Activated CD4-positive, alpha-beta memory T cell treated with anti-CD3 and anti-CD28 coated beads, Interleukin-2, amount 10 ng/mL, durations not matched to agents 7 days and 5 days (primary cell): ENCODE measurements around the gene SLC13A4. TPM values are rescaled to one million over a fixed set of nuclear protein-coding genes. Genes with fewer than 3 reads are reported as not detected.

ENCODE experiments used
- CTCF ChIA-PET: fragments of 350-600 bp; sonication (Branson Sonifier 250); formaldehyde crosslinking; loops from one replicate; lab custom pipeline; 2021; ENCODE audit warnings: antibody characterized with exemption, inconsistent platforms; lab: Charles Lee
- POLR2A ChIA-PET: fragments of 350-600 bp; sonication (Branson Sonifier 250); formaldehyde crosslinking; loops from one replicate; lab custom pipeline; 2021; ENCODE audit warnings: antibody characterized with exemption; lab: Charles Lee
- DNase-seq: peaks from one replicate; pipeline ENCODE4 v3.0.0-alpha.2; 2020
- H3K27ac Mint-ChIP-seq: one replicate; pipeline ENCODE4 v1.8.0; 2021; ENCODE audit warnings: mild to moderate bottlenecking, mixed read lengths
- H3K27me3 Mint-ChIP-seq: one replicate; pipeline ENCODE4 v1.8.0; 2021; ENCODE audit warnings: mixed read lengths
- H3K36me3 Mint-ChIP-seq: one replicate; pipeline ENCODE4 v1.8.0; 2021; ENCODE audit warnings: low read depth, mixed read lengths
- H3K4me1 Mint-ChIP-seq: one replicate; pipeline ENCODE4 v1.8.0; 2021; ENCODE audit warnings: mixed read lengths
- H3K4me3 Mint-ChIP-seq: one replicate; pipeline ENCODE4 v1.8.0; 2021; ENCODE audit warnings: mild to moderate bottlenecking, mixed read lengths
- H3K9me3 Mint-ChIP-seq: one replicate; pipeline ENCODE4 v1.8.0; 2021; ENCODE audit warnings: mixed read lengths
- total RNA-seq, 2 experiments: library from RNA; stranded (reverse); gene quantifications; one replicate each; pipeline ENCODE4 v1.2.3, GENCODE V29; 2021

The SLC13A4 gene
- total RNA-seq, 2 experiments from 2014 or later, result not detected

GRCh38 chr7:135763261-135763660 lies 35.3 kb upstream of the SLC13A4 start:
- no peaks in the 10 kb centered on the region for H3K4me1 Mint-ChIP-seq
- DNase-seq, result no peak
- POLR2A ChIA-PET, result no interaction called here
- H3K9me3 Mint-ChIP-seq, result no peaks in the 10 kb centered on the region
- H3K27me3 Mint-ChIP-seq, result peaks cover 24% of the 10 kb centered on the region
- no peaks in the 10 kb centered on the region for H3K36me3 Mint-ChIP-seq
- no peak overlapping the region for H3K4me3 Mint-ChIP-seq
- no peak overlapping the region for H3K27ac Mint-ChIP-seq
- CTCF ChIA-PET, result no interaction called here

GRCh38 chr7:135761751-135762488 lies 33.9 kb upstream of the SLC13A4 start:
- CTCF ChIA-PET, result no interaction called here
- Mint-ChIP-seq H3K36me3 (no peaks in the 10 kb centered on the region), H3K27ac (no peak overlapping the region), H3K4me3 (no peak overlapping the region), H3K27me3 (peaks cover 23% of the 10 kb centered on the region), H3K9me3 (no peaks in the 10 kb centered on the region), H3K4me1 (no peaks in the 10 kb centered on the region)
- POLR2A ChIA-PET, result no interaction called here
- no peak for DNase-seq

DNA sequence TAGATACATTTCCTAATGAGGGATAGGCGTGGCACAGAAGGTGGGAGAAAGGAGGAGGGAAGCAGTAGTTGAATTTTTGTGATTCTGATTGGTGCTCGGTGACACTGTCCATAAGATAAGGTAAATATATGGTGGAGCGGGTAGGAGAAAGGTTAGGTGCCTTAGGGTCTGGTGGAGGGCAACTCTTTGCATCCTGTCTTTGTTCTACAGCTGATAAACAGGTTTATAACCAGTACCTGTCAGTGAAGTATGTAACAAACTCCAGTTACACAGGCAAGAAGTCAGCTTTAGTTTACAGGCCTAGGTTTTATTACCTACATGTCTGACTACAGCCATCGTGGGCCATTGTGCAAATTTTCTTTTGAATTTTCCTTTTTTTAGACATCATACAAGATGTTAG lies 31.5 kb upstream of the SLC13A4 start:
- H3K9me3 Mint-ChIP-seq, result no peaks in the 10 kb centered on the region
- H3K36me3 Mint-ChIP-seq, result no peaks in the 10 kb centered on the region
- POLR2A ChIA-PET, result no interaction called here
- CTCF ChIA-PET, result no interaction called here
- no peak for DNase-seq
- no peak overlapping the region for H3K4me3 Mint-ChIP-seq
- H3K27me3 Mint-ChIP-seq, result peaks cover 13% of the 10 kb centered on the region
- no peaks in the 10 kb centered on the region for H3K4me1 Mint-ChIP-seq
- no peak overlapping the region for H3K27ac Mint-ChIP-seq

DNA sequence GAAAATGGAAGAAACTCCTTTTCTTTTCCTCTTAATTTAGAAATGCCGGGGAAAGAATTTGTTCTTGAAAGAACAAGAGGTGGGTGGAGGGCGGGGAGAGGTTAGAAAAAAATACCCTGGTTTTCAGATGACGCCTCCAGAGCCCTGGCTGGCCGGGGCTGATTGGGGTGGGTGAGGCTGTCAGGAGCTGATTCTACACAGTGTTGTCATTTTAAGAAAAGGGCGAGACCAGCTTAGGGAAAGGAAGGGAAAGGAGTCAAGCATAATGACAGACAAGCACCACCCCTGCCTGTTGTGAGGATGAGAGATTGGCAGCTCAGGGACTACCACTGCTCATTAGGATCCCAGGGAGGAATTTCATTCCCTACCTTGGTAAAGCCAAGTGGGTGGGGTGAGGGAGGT lies 30.5 kb upstream of the SLC13A4 start:
- DNase-seq, result no peak
- no peak overlapping the region for H3K4me3 Mint-ChIP-seq
- POLR2A ChIA-PET, result no interaction called here
- H3K27ac Mint-ChIP-seq, result no peak overlapping the region
- CTCF ChIA-PET, result no interaction called here
- H3K4me1 Mint-ChIP-seq, result no peaks in the 10 kb centered on the region
- H3K27me3 Mint-ChIP-seq, result peaks cover 9% of the 10 kb centered on the region
- H3K36me3 Mint-ChIP-seq, result no peaks in the 10 kb centered on the region
- H3K9me3 Mint-ChIP-seq, result no peaks in the 10 kb centered on the region

- DNase-seq, result no peak
- no peak overlapping the region for H3K27ac Mint-ChIP-seq
- H3K36me3 Mint-ChIP-seq, result no peaks in the 10 kb centered on the region
- no peaks in the 10 kb centered on the region for H3K9me3 Mint-ChIP-seq
- POLR2A ChIA-PET, result no interaction called here
- CTCF ChIA-PET, result no interaction called here
- no peaks in the 10 kb centered on the region for H3K4me1 Mint-ChIP-seq
- peaks cover 9% of the 10 kb centered on the region for H3K27me3 Mint-ChIP-seq
- H3K4me3 Mint-ChIP-seq, result no peak overlapping the region
Observed at GRCh38 chr7:135757719-135758411, 29.9 kb upstream of the SLC13A4 start.

DNA sequence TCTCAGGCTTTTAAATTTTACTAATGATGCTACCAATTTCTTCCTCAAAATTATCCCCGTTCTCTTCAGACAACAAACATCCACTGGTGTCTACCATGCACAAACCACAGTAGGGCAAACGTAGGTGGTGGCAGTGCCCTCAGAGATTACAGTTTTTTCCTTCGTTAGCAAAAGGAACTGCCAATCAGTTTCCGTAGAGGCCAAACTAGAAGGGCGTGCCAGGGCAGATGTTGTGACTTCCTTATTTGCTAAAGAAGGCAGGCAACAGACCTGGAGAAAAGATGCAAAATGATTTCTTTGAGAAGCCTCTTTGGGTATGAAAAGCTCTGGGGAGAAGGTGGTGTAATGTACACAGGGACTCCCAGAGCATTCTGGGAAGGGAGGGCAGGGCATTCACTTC lies 28.2 kb upstream of the SLC13A4 start:
- H3K4me1 Mint-ChIP-seq, result no peaks in the 10 kb centered on the region
- ChIA-PET CTCF (no interaction called here), POLR2A (no interaction called here)
- no peak overlapping the region for H3K4me3 Mint-ChIP-seq
- H3K27ac Mint-ChIP-seq, result no peak overlapping the region
- H3K36me3 Mint-ChIP-seq, result no peaks in the 10 kb centered on the region
- H3K27me3 Mint-ChIP-seq, result peaks cover 7% of the 10 kb centered on the region
- DNase-seq, result no peak
- no peaks in the 10 kb centered on the region for H3K9me3 Mint-ChIP-seq

DNA sequence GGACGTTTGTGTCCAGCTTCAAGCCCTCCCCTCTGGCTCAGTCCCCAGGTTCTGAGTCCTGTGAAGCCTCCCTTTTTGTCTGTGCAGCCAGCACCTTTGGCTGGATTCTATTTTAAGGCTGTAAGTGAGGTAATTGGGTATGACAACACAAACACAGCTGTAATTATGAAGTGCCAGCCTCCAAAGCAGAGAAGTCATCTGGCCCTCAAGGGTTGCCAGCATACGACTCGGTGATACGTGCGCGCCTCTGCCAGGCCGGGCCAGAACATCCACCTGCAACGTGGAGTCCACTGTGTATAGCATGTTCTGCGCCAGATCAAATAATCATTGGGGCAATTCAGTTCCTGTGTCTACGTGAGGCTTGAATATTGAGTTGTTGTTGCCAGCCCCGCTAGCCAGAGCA lies 27.4 kb upstream of the SLC13A4 start:
- no peak overlapping the region for H3K27ac Mint-ChIP-seq
- H3K27me3 Mint-ChIP-seq, result peaks cover 7% of the 10 kb centered on the region
- no peaks in the 10 kb centered on the region for H3K9me3 Mint-ChIP-seq
- H3K4me3 Mint-ChIP-seq, result no peak overlapping the region
- ChIA-PET POLR2A (no interaction called here), CTCF (no interaction called here)
- no peaks in the 10 kb centered on the region for H3K4me1 Mint-ChIP-seq
- DNase-seq, result no peak
- no peaks in the 10 kb centered on the region for H3K36me3 Mint-ChIP-seq

GRCh38 chr7:135753616-135754413 lies 25.8 kb upstream of the SLC13A4 start:
- no peaks in the 10 kb centered on the region for H3K9me3 Mint-ChIP-seq
- ChIA-PET CTCF (no interaction called here), POLR2A (no interaction called here)
- H3K36me3 Mint-ChIP-seq, result no peaks in the 10 kb centered on the region
- H3K4me3 Mint-ChIP-seq, result no peak overlapping the region
- H3K27me3 Mint-ChIP-seq, result no peaks in the 10 kb centered on the region
- H3K4me1 Mint-ChIP-seq, result no peaks in the 10 kb centered on the region
- no peak for DNase-seq
- no peak overlapping the region for H3K27ac Mint-ChIP-seq

DNA sequence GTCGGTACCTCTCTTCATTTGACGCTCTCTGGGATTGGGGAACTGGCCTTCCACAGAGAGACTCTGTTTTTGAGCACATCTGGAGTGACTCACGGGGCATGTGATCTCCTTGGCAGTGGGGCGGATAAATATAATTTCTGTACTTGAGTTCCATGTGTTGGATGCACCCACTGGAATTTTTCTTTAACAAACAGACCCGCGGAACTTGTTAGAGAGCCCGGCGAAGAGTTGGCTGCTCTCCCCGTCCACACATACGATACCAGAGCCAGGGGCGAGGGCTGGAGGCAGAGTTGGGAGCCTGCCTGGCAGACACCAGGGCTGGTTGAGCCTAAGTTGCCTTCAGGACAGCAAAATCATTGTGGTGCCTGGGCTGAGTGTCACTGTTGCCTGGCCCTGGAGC lies 20.8 kb upstream of the SLC13A4 start, which contains the start of gene FAM180A:
Gene FAM180A (minus strand): TSS at position 44 of the 400 bp plus-strand sequence. CDS start 233 bp downstream, outside the sequence.
- ChIA-PET CTCF (no interaction called here), POLR2A (no interaction called here)
- Mint-ChIP-seq H3K9me3 (no peaks in the 10 kb centered on the region), H3K27ac (no peak within 1 kb of the TSS), H3K4me1 (no peaks in the 10 kb centered on the region), H3K36me3 (no peaks in the 10 kb centered on the region), H3K27me3 (peaks cover 1% of the 10 kb centered on the region), H3K4me3 (no peak within 1 kb of the TSS)
- no peak for DNase-seq

GRCh38 chr7:135747366-135747765 lies 19.4 kb upstream of the SLC13A4 start:
- DNase-seq, result no peak
- CTCF ChIA-PET, result no interaction called here
- Mint-ChIP-seq H3K4me3 (no peak overlapping the region), H3K27me3 (peaks cover 1% of the 10 kb centered on the region), H3K4me1 (no peaks in the 10 kb centered on the region), H3K9me3 (no peaks in the 10 kb centered on the region), H3K27ac (no peak overlapping the region), H3K36me3 (no peaks in the 10 kb centered on the region)
- POLR2A ChIA-PET, result no interaction called here

GRCh38 chr7:135745703-135746312 lies 17.8 kb upstream of the SLC13A4 start:
- ChIA-PET CTCF (no interaction called here), POLR2A (no interaction called here)
- Mint-ChIP-seq H3K27ac (no peak overlapping the region), H3K9me3 (no peaks in the 10 kb centered on the region), H3K4me3 (no peak overlapping the region), H3K27me3 (peaks cover 1% of the 10 kb centered on the region), H3K36me3 (no peaks in the 10 kb centered on the region), H3K4me1 (no peaks in the 10 kb centered on the region)
- no peak for DNase-seq

GRCh38 chr7:135744938-135745702 lies 17.1 kb upstream of the SLC13A4 start:
- Mint-ChIP-seq H3K27ac (no peak overlapping the region), H3K4me1 (no peaks in the 10 kb centered on the region), H3K9me3 (no peaks in the 10 kb centered on the region), H3K27me3 (peaks cover 1% of the 10 kb centered on the region), H3K36me3 (no peaks in the 10 kb centered on the region), H3K4me3 (no peak overlapping the region)
- ChIA-PET POLR2A (no interaction called here), CTCF (no interaction called here)
- no peak for DNase-seq
